Upper lobe of left lung (tissue), 6 donors: ENCODE data around the gene FBN2. TPM values are rescaled to one million over a fixed set of nuclear protein-coding genes. Genes with fewer than 3 reads are reported as not detected.

Experiments used
- ATAC-seq, 2 donors: fragments of 200-7000 bp; cut with Tn5 transposase; one replicate each; pipeline ENCODE4 v1.9.1; 2022; ENCODE audit warnings: mild to moderate bottlenecking in 2 of 2, moderate library complexity in 2 of 2; ENCODE audit not compliant: low FRiP score in 2 of 2
- DNase-seq, 2 donors: peaks; one replicate each; pipeline ENCODE4 v3.0.0-alpha.2; 2019 to 2020
- H3K27ac ChIP-seq, 4 donors: fragments of 200-600 bp; sonication (generic); one replicate each; pipeline ENCODE4 v1.5.1; 2016 to 2019
- H3K27me3 ChIP-seq, 4 donors: fragments of 200-600 bp; sonication (generic); one replicate each; pipeline ENCODE4 v1.5.1; 2017 to 2019
- H3K36me3 ChIP-seq, 4 donors: fragments of 200-600 bp; sonication (generic); one replicate each; pipeline ENCODE4 v1.5.1; 2016 to 2019
- H3K4me1 ChIP-seq, 4 donors: fragments of 200-600 bp; sonication (generic); one replicate each; pipeline ENCODE4 v1.5.1; 2018 to 2019
- H3K4me3 ChIP-seq, 4 donors: fragments of 200-600 bp; sonication (generic); one replicate each; pipeline ENCODE4 v1.5.1; 2017 to 2019; ENCODE audit warnings: mild to moderate bottlenecking in 2 of 4, moderate library complexity in 1 of 4
- H3K9me3 ChIP-seq, 4 donors: fragments of 200-600 bp; sonication (generic); one replicate each; pipeline ENCODE4 v1.5.1; 2018 to 2019
- CTCF ChIP-seq, 6 experiments: fragments of 450-650 bp in 4 of 6; fragments of 200-600 bp in 2 of 6; sonication (generic) in 2 of 6; IDR thresholded peaks; one replicate each; pipeline ENCODE4 v1.5.1; 2016 to 2019; ENCODE audit warnings: antibody characterized with exemption in 6 of 6
- EP300 ChIP-seq, 4 donors: sonication (generic); formaldehyde crosslinking; IDR thresholded peaks; one replicate each; pipeline ENCODE4 v1.5.1; 2017; ENCODE audit warnings: antibody characterized with exemption in 4 of 4, control low read depth in 2 of 4
- POLR2A ChIP-seq, 4 donors: fragments of 450-650 bp; IDR thresholded peaks; one replicate each; pipeline ENCODE4 v1.5.1; 2016 to 2017; ENCODE audit warnings: antibody characterized with exemption in 4 of 4, mild to moderate bottlenecking in 2 of 4
- POLR2AphosphoS5 ChIP-seq, 2 donors: sonication (generic); formaldehyde crosslinking; IDR thresholded peaks; one replicate each; pipeline ENCODE4 v1.5.1; 2017; ENCODE audit warnings: antibody characterized with exemption in 2 of 2
- WGBS, 2 donors: methylation state at CpG; one replicate each; pipeline ENCODE4 v1.1.5; 2017 to 2018; 5-methylcytosine and 5-hydroxymethylcytosine counted together
- total RNA-seq, 6 donors: library from RNA; depleted of rRNA in 4 of 6; stranded (reverse); fragments of >200 nt in 4 of 6; gene quantifications; one replicate each; pipeline versions ENCODE4 v1.1.0 to v1.2.1, GENCODE V29; 2016 to 2021
- donor health status: DM: no; HTN: no; CAD: no; lungs with moderate emphysema.
- donor health status: DM: no; HTN: yes; CAD: no; lungs with severe emphysema.

Gene FBN2
- total RNA-seq, 6 donors from 2014 or later: under 0.01 to 1.7 (median 0.39) TPM

DNA sequence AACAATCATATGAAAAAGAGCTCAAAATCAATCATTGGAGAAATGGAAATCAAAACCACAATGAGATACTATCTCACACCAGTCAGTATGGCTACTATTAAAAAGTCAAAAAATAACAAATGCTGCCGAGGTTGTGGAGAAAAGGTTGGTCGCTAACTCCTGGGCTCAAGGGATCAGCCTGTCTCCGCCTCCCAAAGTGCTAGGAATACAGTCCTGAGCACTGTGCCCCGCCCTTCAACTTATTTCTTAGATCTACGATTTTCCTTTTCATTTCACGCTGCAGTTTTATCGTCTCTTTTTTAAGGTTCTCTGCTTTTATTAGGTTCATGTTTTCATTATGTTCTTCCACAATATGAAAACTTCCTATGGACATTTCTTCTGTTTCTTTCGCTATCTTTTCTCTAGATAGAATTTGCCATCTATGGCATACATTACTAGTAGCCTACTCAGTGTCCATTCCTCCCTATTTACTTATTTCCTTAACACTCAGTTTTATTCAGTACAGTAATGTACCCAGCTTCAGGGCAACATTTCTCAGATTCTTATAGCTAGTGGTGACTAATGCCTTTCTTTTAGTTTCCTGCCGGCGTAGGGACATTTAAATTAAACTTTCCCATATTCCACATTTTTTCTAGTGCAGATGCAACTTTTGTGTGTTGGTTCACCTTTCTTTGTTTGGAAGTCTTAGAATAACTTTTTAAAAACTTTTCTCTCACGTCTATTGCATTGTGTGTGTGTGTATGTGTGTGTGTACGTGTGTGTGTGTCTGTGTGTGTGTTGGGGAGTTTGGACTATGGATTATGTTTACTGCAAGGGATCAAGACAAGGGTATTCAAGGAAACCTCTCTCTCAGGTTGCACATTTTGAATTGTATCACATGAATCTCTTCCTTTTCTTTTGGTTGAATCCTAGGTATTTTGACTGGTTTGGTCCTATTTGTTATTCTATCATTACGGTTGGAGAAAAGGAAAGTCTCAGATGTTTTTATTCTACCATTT, 21.6 kb upstream of the FBN2 start:
- ATAC-seq (no peak), DNase-seq (no peak)
- Histone ChIP-seq H3K36me3 (no peaks in the 10 kb centered on the region), H3K4me1 (no peaks in the 10 kb centered on the region), H3K27ac (no peak overlapping the region), H3K9me3 (peaks cover 0 to 3% (median 0%) of the 10 kb centered on the region in 4 donors), H3K4me3 (no peak overlapping the region), H3K27me3 (no peaks in the 10 kb centered on the region)
- WGBS, 2 donors: 87 to 91% methylated on average over 13 of the region's 13 CpGs
- TF ChIP-seq EP300 (IDR thresholded peaks at IDR 0.05) (no peak), POLR2AphosphoS5 (IDR thresholded peaks at IDR 0.05) (no peak), POLR2A (IDR thresholded peaks at IDR 0.05) (no peak), CTCF (IDR thresholded peaks at IDR 0.05) (no peak)

GRCh38 chr5:128553747-128554146, 15.7 kb upstream of the FBN2 start:
- no peaks in the 10 kb centered on the region for H3K4me1 ChIP-seq
- no peak overlapping the region for H3K4me3 ChIP-seq
- H3K27ac ChIP-seq: no peak overlapping the region
- no peaks in the 10 kb centered on the region for H3K36me3 ChIP-seq
- ATAC-seq (no peak), DNase-seq (no peak)
- no peak for TF ChIP-seq POLR2AphosphoS5 (IDR thresholded peaks at IDR 0.05)
- TF ChIP-seq CTCF (IDR thresholded peaks at IDR 0.05): no peak
- no peak for TF ChIP-seq EP300 (IDR thresholded peaks at IDR 0.05)
- no peak for TF ChIP-seq POLR2A (IDR thresholded peaks at IDR 0.05)
- H3K27me3 ChIP-seq: no peaks in the 10 kb centered on the region
- H3K9me3 ChIP-seq: peaks cover 3 to 21% (median 7%) of the 10 kb centered on the region in 4 donors

- no peak overlapping the region for H3K4me3 ChIP-seq
- no peaks in the 10 kb centered on the region for H3K27me3 ChIP-seq
- no peaks in the 10 kb centered on the region for H3K36me3 ChIP-seq
- WGBS, 2 donors: 100% methylated on average over 1 of the region's 1 CpG; no CpG with 5 or more reads in 1 of the 2 donors
- no peaks in the 10 kb centered on the region for H3K4me1 ChIP-seq
- no peak overlapping the region for H3K27ac ChIP-seq
- DNase-seq (no peak), ATAC-seq (no peak)
- H3K9me3 ChIP-seq: peaks cover 3 to 21% (median 7%) of the 10 kb centered on the region in 4 donors
- TF ChIP-seq POLR2AphosphoS5 (IDR thresholded peaks at IDR 0.05) (no peak), EP300 (IDR thresholded peaks at IDR 0.05) (no peak), CTCF (IDR thresholded peaks at IDR 0.05) (no peak), POLR2A (IDR thresholded peaks at IDR 0.05) (no peak)
Measured at GRCh38 chr5:128551476-128551875, 13.4 kb upstream of the FBN2 start.

GRCh38 chr5:128549496-128549895, 11.5 kb upstream of the FBN2 start:
- no peak overlapping the region for H3K27ac ChIP-seq
- H3K9me3 ChIP-seq: peaks cover 0 to 21% (median 7%) of the 10 kb centered on the region in 4 donors
- no peak overlapping the region for H3K4me3 ChIP-seq
- no peak for TF ChIP-seq POLR2A (IDR thresholded peaks at IDR 0.05)
- no peak for TF ChIP-seq POLR2AphosphoS5 (IDR thresholded peaks at IDR 0.05)
- TF ChIP-seq EP300 (IDR thresholded peaks at IDR 0.05): no peak
- TF ChIP-seq CTCF (IDR thresholded peaks at IDR 0.05): no peak
- no peaks in the 10 kb centered on the region for H3K36me3 ChIP-seq
- DNase-seq (no peak), ATAC-seq (no peak)
- no peaks in the 10 kb centered on the region for H3K27me3 ChIP-seq
- H3K4me1 ChIP-seq: no peaks in the 10 kb centered on the region
